Tibial artery (tissue), 4 donors: ENCODE measurements around the gene CHD9.
A peak's percentile ranks its signal among the peaks of the same experiment; 100 is the strongest.
"Not testable (repeated sequence)": the region's sequence is repeated elsewhere in the genome, so short reads cannot be mapped to it uniquely, and the experiment has no call there.

ENCODE experiments used
- DNase-seq, 2 donors: peaks; one replicate each; pipeline ENCODE4 v3.0.0-alpha.2; 2019
- H3K27ac ChIP-seq, 2 donors: fragments of 200-600 bp; sonication (generic) in 1 of 2; 1 replicate in 1 of 2; 2 replicates in 1 of 2; pipeline ENCODE4 v1.5.1; 2018 to 2019; ENCODE audit warnings: mild to moderate bottlenecking in 1 of 2
- H3K27me3 ChIP-seq, 2 donors: fragments of 200-600 bp; sonication (generic) in 1 of 2; one replicate each; pipeline versions ENCODE4 v1.5.1 to v1.6.0; 2016 to 2019
- H3K36me3 ChIP-seq, 3 donors: fragments of 200-600 bp; sonication (generic) in 2 of 3; one replicate each; pipeline ENCODE4 v1.5.1; 2016 to 2019; ENCODE audit warnings: mild to moderate bottlenecking in 2 of 3
- H3K4me1 ChIP-seq, 4 donors: fragments of 200-600 bp; sonication (generic) in 2 of 4; 1 replicate in 3 of 4; 2 replicates in 1 of 4; pipeline ENCODE4 v1.5.1; 2016 to 2019
- H3K4me3 ChIP-seq, 2 donors: fragments of 200-600 bp; sonication (generic) in 1 of 2; 1 replicate in 1 of 2; 2 replicates in 1 of 2; pipeline ENCODE4 v1.5.1; 2018 to 2019; ENCODE audit warnings: mild to moderate bottlenecking in 2 of 2
- H3K9me3 ChIP-seq, 3 donors: fragments of 200-600 bp; sonication (generic) in 1 of 3; one replicate each; pipeline ENCODE4 v1.5.1; 2016 to 2019
- intact Hi-C: fragments of 100-400 bp; cut with DNase I; formaldehyde crosslinking; loops from one replicate; pipeline ENCODE4 v1.15.0; 2023; ENCODE audit warnings: low total_unique reads
- TF ChIP-seq, protein P1 (sequence below), 2 experiments: fragments of 200-600 bp in 1 of 2; fragments of 450-650 bp in 1 of 2; IDR thresholded peaks; one replicate each; pipeline ENCODE4 v1.5.1; 2017 to 2019; ENCODE audit warnings: antibody characterized with exemption in 2 of 2, mild to moderate bottlenecking in 1 of 2, moderate library complexity in 1 of 2

CHD9 gene

GRCh38 chr16:53043428-53043831, 11.4 kb upstream of the CHD9 start:
- TF ChIP-seq, protein P1, sequence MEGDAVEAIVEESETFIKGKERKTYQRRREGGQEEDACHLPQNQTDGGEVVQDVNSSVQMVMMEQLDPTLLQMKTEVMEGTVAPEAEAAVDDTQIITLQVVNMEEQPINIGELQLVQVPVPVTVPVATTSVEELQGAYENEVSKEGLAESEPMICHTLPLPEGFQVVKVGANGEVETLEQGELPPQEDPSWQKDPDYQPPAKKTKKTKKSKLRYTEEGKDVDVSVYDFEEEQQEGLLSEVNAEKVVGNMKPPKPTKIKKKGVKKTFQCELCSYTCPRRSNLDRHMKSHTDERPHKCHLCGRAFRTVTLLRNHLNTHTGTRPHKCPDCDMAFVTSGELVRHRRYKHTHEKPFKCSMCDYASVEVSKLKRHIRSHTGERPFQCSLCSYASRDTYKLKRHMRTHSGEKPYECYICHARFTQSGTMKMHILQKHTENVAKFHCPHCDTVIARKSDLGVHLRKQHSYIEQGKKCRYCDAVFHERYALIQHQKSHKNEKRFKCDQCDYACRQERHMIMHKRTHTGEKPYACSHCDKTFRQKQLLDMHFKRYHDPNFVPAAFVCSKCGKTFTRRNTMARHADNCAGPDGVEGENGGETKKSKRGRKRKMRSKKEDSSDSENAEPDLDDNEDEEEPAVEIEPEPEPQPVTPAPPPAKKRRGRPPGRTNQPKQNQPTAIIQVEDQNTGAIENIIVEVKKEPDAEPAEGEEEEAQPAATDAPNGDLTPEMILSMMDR (IDR thresholded peaks at IDR 0.05): no peak
- Histone ChIP-seq H3K4me1 (peaks cover 0 to 17% (median 8%) of the 10 kb centered on the region in 4 donors), H3K9me3 (no peaks in the 10 kb centered on the region), H3K27ac (peak overlapping the region in 1 of 2 donors; percentile 25), H3K36me3 (no peaks in the 10 kb centered on the region), H3K4me3 (no peak overlapping the region), H3K27me3 (peaks cover 0 to 20% of the 10 kb centered on the region in 2 donors)
- intact Hi-C loops: no loop called here
- DNase-seq: peak in 1 of 2 donors; percentile 34

GRCh38 chr16:53043986-53044601, 10.7 kb upstream of the CHD9 start:
- TF ChIP-seq, protein P1 (IDR thresholded peaks at IDR 0.05): no peak
- H3K4me3 ChIP-seq: no peak overlapping the region
- peaks cover 0 to 17% (median 8%) of the 10 kb centered on the region in 4 donors for H3K4me1 ChIP-seq
- no peak for DNase-seq
- no peak overlapping the region for H3K27ac ChIP-seq
- no peaks in the 10 kb centered on the region for H3K36me3 ChIP-seq
- H3K27me3 ChIP-seq: peaks cover 0 to 20% of the 10 kb centered on the region in 2 donors
- H3K9me3 ChIP-seq: no peaks in the 10 kb centered on the region
- intact Hi-C loops: no loop called here

DNA sequence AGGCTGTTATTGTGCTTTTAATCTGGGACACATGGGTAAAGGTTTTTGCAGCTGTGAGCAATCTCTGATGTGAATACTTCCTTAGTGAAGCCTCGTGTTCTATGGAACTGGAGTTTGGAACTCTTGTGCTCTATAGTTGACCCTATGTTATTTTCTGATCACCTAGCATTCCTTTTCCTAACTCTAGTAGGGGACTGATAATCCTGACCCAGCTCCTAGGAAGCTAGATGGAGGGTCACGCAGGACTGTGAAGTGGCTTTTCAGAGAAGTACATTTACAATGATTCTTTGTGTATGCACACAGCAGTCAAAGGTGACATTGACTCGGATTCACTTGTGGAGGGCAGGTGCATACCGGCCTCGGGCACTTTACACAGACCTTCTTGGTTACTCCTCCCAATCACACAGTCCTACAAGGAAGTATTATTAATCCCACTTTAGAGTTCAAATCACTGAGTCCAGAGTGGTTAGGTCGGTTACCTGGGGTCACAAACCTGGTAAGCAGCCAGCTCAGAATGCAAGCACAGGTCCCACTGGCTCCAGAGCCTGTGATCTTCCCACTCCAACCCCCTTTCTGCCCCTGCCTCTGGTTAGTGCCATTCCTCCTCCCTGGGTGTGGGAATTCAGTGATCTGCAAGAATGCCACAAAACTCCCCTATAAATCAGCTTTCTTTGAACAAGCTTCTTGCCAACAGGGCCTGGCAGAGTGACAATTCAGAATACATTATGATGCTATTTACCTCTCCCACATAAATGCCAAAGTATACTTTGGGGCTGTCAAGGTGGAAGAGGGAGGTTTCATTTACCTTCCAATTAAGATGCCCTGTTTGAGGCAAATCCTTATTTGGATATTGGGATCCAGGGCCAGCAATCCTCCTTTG, 9.2 kb upstream of the CHD9 start:
- intact Hi-C loops: loop anchor here (2.0 kb wide), 1 partner anchor 179 kb away; no protein-coding TSS in a partner anchor
- DNase-seq: no peak
- H3K4me3 ChIP-seq: no peak overlapping the region
- H3K36me3 ChIP-seq: no peaks in the 10 kb centered on the region
- H3K27ac ChIP-seq: no peak overlapping the region
- H3K9me3 ChIP-seq: no peaks in the 10 kb centered on the region
- peaks cover 0 to 17% (median 8%) of the 10 kb centered on the region in 4 donors for H3K4me1 ChIP-seq
- H3K27me3 ChIP-seq: peaks cover 0 to 20% of the 10 kb centered on the region in 2 donors
- TF ChIP-seq, protein P1 (IDR thresholded peaks at IDR 0.05): no peak

DNA sequence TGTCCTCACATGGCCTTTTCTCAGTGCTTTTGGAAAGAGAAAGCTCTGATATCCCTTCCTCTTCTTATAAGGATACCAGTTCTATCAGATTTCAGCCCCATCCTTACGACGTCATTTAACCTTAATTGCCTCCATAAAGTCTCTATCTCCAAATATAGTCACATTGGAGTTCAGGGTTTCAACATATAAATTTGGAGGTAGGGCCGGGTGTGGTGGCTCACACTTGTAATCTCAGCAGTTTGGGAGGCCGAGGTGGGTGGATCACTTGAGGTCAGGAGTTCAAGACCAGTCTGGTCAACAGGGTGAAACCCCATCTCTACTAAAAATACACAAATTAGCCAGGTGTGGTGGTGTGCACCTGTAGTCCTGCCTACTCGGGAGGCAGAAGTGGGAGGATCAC, 7.3 kb upstream of the CHD9 start:
- H3K36me3 ChIP-seq, H3K27ac ChIP-seq, DNase-seq, H3K9me3 ChIP-seq, H3K4me3 ChIP-seq: not testable (repeated sequence)
- intact Hi-C loops: loop anchor here (2.0 kb wide), 1 partner anchor 177 kb away; no protein-coding TSS in a partner anchor
- H3K4me1 ChIP-seq: peaks cover 0 to 20% (median 7%) of the 10 kb centered on the region in 4 donors
- peaks cover 0 to 20% of the 10 kb centered on the region in 2 donors for H3K27me3 ChIP-seq

DNA sequence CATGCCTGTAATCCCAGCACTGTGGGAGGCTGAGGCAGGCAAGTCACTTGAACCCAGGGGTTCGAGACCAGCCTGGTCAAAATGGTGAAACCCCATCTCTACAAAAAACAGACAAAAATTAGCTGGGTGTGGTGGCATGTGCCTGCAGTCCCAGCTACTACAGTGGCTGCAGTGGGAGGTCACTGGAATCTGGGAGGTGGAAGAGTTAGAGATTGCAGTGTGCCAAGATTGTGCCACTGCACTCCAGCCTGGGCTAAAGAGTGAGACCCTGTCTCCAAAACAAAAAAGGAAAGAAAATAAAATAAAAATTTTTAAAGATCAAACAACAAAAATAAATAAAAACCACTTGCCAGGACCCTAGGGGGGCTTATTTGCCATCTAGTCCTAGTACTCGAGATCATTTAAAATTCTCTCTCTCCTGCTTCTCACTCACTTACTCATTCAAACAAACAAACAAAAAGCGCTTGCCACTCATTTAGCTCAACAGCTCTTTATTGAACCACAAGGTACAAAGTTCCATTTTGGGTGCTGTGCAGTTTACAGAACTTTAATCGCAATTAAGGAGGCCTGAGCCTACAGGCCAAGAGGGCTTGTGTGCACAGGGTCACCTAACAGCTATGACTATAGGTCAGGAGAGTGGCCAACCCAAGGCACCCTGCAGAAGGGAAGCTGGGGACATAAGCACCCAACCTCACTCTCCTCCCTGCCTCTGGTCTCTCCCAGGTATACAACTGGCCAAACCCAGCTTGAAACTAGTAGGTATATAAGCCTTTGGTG, 6.5 kb upstream of the CHD9 start:
- intact Hi-C loops: no loop called here
- DNase-seq: no peak
- Histone ChIP-seq H3K4me1 (peaks cover 0 to 17% (median 5%) of the 10 kb centered on the region in 4 donors), H3K9me3 (no peaks in the 10 kb centered on the region), H3K27ac (no peak overlapping the region), H3K27me3 (peaks cover 0 to 20% of the 10 kb centered on the region in 2 donors), H3K4me3 (no peak overlapping the region), H3K36me3 (no peaks in the 10 kb centered on the region)
- TF ChIP-seq, protein P1 (IDR thresholded peaks at IDR 0.05): no peak

- not testable (repeated sequence) for H3K36me3 ChIP-seq, H3K4me3 ChIP-seq, H3K9me3 ChIP-seq, H3K27me3 ChIP-seq, DNase-seq, H3K27ac ChIP-seq
- intact Hi-C loops: loop anchor here (10.0 kb wide), 1 partner anchor 154 kb away; no protein-coding TSS in a partner anchor
- peaks cover 0 to 23% (median 8%) of the 10 kb centered on the region in 4 donors for H3K4me1 ChIP-seq
Measured at GRCh38 chr16:53051255-53051654, 3.5 kb upstream of the CHD9 start.
